Lung (tissue), 12 donors: ENCODE measurements around the gene ABCF2. TPM values are rescaled to one million over a fixed set of nuclear protein-coding genes. Genes with fewer than 3 reads are reported as not detected.

ENCODE experiments used
- ATAC-seq: fragments of 200-7000 bp; cut with Tn5 transposase; one replicate; pipeline ENCODE4 v1.9.1; 2020; ENCODE audit warnings: moderate number of reproducible peaks; ENCODE audit not compliant: insufficient read depth, low FRiP score
- DNase-seq, 3 donors: peaks; one replicate each; pipeline ENCODE4 v3.0.0-alpha.2; 2013 to 2017
- H3K27ac ChIP-seq, 2 donors: one replicate each; pipeline ENCODE4 v1.5.1; 2013; ENCODE audit warnings: mild to moderate bottlenecking in 2 of 2, moderate library complexity in 2 of 2, control low read depth in 1 of 2, inconsistent platforms in 1 of 2, low read depth in 1 of 2, low read length in 1 of 2
- H3K27me3 ChIP-seq, 3 donors: one replicate each; pipeline ENCODE4 v1.5.1; 2013; ENCODE audit warnings: low read length in 2 of 3; ENCODE audit not compliant: control insufficient read depth in 3 of 3, insufficient read depth in 3 of 3
- H3K36me3 ChIP-seq, 4 donors: one replicate each; pipeline ENCODE4 v1.5.1; 2013; ENCODE audit warnings: low read length in 4 of 4, mild to moderate bottlenecking in 1 of 4, moderate library complexity in 1 of 4; ENCODE audit not compliant: control insufficient read depth in 4 of 4, insufficient read depth in 4 of 4
- H3K4me1 ChIP-seq, 5 donors: one replicate each; pipeline ENCODE4 v1.5.1; 2013; ENCODE audit warnings: low read length in 5 of 5, mild to moderate bottlenecking in 2 of 5, moderate library complexity in 1 of 5; ENCODE audit not compliant: control insufficient read depth in 5 of 5, insufficient read depth in 5 of 5
- H3K4me3 ChIP-seq: one replicate; pipeline ENCODE4 v1.5.1; 2013; ENCODE audit warnings: mild to moderate bottlenecking, control low read depth, moderate library complexity
- H3K9ac ChIP-seq, 2 donors: one replicate each; pipeline ENCODE4 v1.5.1; 2013; ENCODE audit warnings: low read length in 2 of 2, control low read depth in 1 of 2; ENCODE audit not compliant: insufficient read depth in 1 of 2
- H3K9me3 ChIP-seq, 4 donors: one replicate each; pipeline ENCODE4 v1.5.1; 2013; ENCODE audit warnings: low read length in 3 of 4, mild to moderate bottlenecking in 1 of 4, moderate library complexity in 1 of 4; ENCODE audit not compliant: control insufficient read depth in 4 of 4, insufficient read depth in 3 of 4
- CTCF ChIP-seq: IDR thresholded peaks from 2 replicates; pipeline ENCODE4 v1.5.1; 2012; ENCODE audit warnings: mild to moderate bottlenecking; ENCODE audit errors: control extremely low read depth, extremely low read depth
- WGBS, 2 donors: extraction: QIAGEN DNeasy Blood & Tissue Kit; methylation state at CpG; one replicate each; pipeline ENCODE4 v1.1.7; 2013; 5-methylcytosine and 5-hydroxymethylcytosine counted together
- polyA plus RNA-seq, 2 donors: library from polyadenylated mRNA; stranded (reverse); fragments of 200-250 nt; gene quantifications; one replicate each; pipeline ENCODE4 v1.2.1, GENCODE V29; 2013
- total RNA-seq, 2 donors: library from RNA; depleted of rRNA in 1 of 2; stranded (reverse); fragments of >200 nt in 1 of 2; gene quantifications; one replicate each; pipeline ENCODE4 v1.2.1, GENCODE V29; 2014 to 2021
- donor health status: control.
- donor health status: control.
- donor health status: Bipolar disorder and iron deficiency.
- donor health status: healthy.
- donor health status: DM: yes; HTN: yes; CAD: no.

ABCF2 gene
- total and polyA plus RNA-seq, 4 donors: 13.2 to 36.3 (median 25.8) TPM

GRCh38 chr7:151248346-151249033 lies 21.5 kb upstream of the ABCF2 start, which contains the start of gene SMARCD3:
Gene SMARCD3 (minus strand): TSS chr7:151248694. CDS start chr7:151248562, 132 bp downstream.
- no peak for TF ChIP-seq CTCF
- DNase-seq (peak; percentile 85 to 90 (median 89)), ATAC-seq (peak; percentile 43)
- Histone ChIP-seq H3K27ac (peak within 1 kb of the TSS; percentile 84 to 97), H3K9me3 (no peaks in the 10 kb centered on the region), H3K36me3 (no peaks in the 10 kb centered on the region), H3K9ac (peak within 1 kb of the TSS; percentile 4 to 71), H3K4me3 (peak within 1 kb of the TSS; percentile 54), H3K27me3 (peaks cover 0 to 2% (median 0%) of the 10 kb centered on the region in 3 donors), H3K4me1 (peaks cover 0 to 78% (median 19%) of the 10 kb centered on the region in 5 donors)
- 1 to 2% methylated on average over 43 to 71 of the region's 71 CpGs for WGBS, 2 donors

- Histone ChIP-seq H3K4me1 (peaks cover 0 to 70% (median 13%) of the 10 kb centered on the region in 5 donors), H3K27ac (peak overlapping the region; percentile 79 to 97), H3K27me3 (peaks cover 0 to 2% (median 0%) of the 10 kb centered on the region in 3 donors), H3K4me3 (peak overlapping the region; percentile 54), H3K9ac (peak overlapping the region in 1 of 2 donors; percentile 71), H3K36me3 (peaks cover 0 to 3% (median 0%) of the 10 kb centered on the region in 4 donors), H3K9me3 (no peaks in the 10 kb centered on the region)
- no peak for ATAC-seq
- TF ChIP-seq CTCF: no peak
- 9 to 17% methylated on average over 18 to 29 of the region's 29 CpGs for WGBS, 2 donors
- peak; percentile 39 to 46 (median 45) for DNase-seq
These were observed 20.8 kb upstream of the ABCF2 start for GRCh38 chr7:151247611-151248345.

- H3K4me3 ChIP-seq: no peak overlapping the region
- WGBS, 2 donors: 61 to 62% methylated on average over 4 of the region's 4 CpGs
- ATAC-seq: no peak
- peak in 1 of 3 donors; percentile 17 for DNase-seq
- H3K27me3 ChIP-seq: peaks cover 0 to 2% (median 0%) of the 10 kb centered on the region in 3 donors
- H3K36me3 ChIP-seq: peaks cover 0 to 11% (median under 1%) of the 10 kb centered on the region in 4 donors
- H3K27ac ChIP-seq: peak overlapping the region in 1 of 2 donors; percentile 97
- H3K9me3 ChIP-seq: no peaks in the 10 kb centered on the region
- H3K4me1 ChIP-seq: peaks cover 0 to 63% (median 12%) of the 10 kb centered on the region in 5 donors
- no peak for TF ChIP-seq CTCF
- no peak overlapping the region for H3K9ac ChIP-seq
These were observed 20.0 kb upstream of the ABCF2 start for GRCh38 chr7:151246851-151247580.
